SK-N-SH (cell line): ENCODE results near the gene PDE8A.

ENCODE experiments used
- CTCF ChIP-seq: fragments of 200-600 bp; sonication (generic); IDR thresholded peaks from 2 replicates; pipeline ENCODE4 v1.6.1; 2017; ENCODE audit warnings: antibody characterized with exemption, mild to moderate bottlenecking, moderate library complexity
- ELF1 ChIP-seq: IDR thresholded peaks from 2 replicates; pipeline ENCODE4 v1.4.0; 2012
- SMC3 ChIP-seq: IDR thresholded peaks from 2 replicates; pipeline ENCODE4 v1.6.1; 2012; ENCODE audit warnings: low read depth, low read length, improper control_type of control experiment

- no peak for TF ChIP-seq CTCF
- no peak for TF ChIP-seq SMC3
- no peak for TF ChIP-seq ELF1
Measured at GRCh38 chr15:85037641-85038040, 56.0 kb downstream of the PDE8A start.
